ENCODE data around the gene DHRS3.
"Not testable (repeated sequence)": the region's sequence is repeated elsewhere in the genome, so short reads cannot be mapped to it uniquely, and the experiment has no call there.

Gene DHRS3

GRCh38 chr1:12536023-12536639, 81.9 kb downstream of the DHRS3 start:
- no peak for DNase-seq

DNA sequence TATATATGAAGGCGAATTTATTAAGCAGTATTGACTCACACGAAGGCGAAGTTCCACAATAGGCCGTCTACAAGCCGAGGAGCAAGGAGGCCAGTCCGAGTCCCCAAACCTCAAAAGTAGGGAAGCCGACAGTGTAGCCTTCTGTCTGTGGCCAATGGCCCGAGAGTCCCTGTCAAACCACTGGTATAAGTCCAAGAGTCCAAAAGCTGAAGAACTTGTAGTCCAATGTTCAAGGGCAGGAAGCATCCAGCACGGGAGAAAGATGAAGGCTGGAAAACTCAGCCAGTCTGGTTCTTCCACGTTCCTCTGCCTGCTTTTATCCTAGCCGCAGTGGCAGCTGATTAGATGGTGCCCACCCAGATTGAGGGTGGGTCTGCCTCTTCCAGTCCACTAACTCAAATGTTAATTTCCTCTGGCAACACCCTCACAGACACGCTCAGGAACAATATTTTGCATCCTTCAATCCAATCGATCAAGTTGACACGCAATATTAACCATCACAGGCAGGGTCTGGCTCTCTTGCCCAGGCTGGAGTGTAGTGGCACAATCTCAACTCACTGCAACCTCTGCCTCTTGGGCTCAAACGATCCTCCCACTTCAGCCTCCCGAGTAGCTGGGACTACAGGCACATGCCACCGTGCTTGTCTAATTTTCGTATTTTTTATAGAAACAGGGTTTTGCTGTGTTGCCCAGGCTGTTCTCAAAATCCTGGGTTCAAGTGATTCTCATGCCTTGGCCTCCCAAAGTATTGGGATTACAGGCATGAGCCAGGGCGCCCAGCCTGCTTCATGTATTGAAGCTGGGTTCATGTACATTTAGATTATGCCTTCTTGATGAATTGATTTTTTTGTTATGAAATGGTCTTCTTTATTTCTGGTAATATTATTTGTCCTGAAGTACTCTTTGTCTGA, 85.3 kb downstream of the DHRS3 start:
- no peak for DNase-seq

GRCh38 chr1:12531179-12531499, 86.9 kb downstream of the DHRS3 start:
- DNase-seq: no peak

DNA sequence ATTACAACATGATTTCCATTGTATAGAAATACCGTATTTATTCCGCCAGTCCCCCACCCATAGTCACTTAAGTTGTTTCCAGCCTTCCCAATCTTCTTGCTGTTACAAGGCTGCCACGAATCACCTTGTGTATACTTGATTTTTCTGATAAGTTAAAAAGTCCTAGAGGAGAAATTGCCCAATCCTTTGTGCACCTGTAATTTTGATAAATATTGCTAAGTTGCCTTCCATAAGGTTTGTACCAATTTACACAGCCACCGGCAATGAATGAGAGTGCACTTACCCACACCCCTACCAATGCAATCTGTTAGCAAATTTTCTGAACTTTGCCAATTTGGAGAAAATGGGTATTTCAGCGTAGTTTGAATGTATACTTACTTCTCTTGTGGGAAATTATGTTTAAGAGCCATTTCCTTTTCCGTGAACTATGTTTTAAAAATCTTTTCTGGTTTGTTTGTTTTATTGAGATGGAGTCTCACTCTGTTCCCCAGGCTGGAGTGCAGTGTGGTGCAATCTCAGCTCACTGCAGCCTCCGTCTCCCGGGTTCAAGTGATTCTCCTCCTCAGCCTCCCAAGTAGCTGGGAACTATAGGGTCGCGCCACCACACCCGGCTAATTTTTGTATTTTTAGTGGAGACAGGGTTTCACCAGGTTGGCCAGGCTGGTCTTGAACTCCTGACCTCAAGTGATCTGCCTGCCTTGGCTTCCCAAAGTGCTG, 87.4 kb downstream of the DHRS3 start:
- DNase-seq: no peak

DNA sequence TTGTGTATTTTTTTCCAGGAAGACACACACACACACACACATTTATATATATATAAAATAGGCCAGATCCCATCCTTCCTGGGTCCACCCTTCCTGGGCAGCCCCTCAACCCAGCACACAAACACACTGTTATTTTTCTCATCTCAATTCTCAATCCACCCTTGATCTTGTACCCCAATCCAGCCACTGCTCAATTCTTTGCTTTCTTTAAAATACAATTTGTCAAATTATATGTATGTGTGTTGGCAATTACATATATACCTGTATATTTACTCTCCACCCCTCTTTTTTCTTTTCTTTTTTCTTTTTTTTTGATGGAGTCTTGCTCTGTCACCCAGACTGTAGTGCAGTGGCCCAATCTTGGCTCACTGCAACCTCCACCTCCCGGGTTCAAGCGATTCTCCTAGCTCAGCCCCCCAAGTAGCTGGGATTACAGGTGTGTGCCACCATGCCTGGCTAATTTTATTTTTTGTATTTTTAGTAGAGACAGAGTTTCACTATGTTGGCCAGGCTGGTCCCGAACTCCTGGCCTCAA, 88.3 kb downstream of the DHRS3 start:
- DNase-seq: no peak

- no peak for DNase-seq
Observed at GRCh38 chr1:12528021-12528852, 89.8 kb downstream of the DHRS3 start.

DNA sequence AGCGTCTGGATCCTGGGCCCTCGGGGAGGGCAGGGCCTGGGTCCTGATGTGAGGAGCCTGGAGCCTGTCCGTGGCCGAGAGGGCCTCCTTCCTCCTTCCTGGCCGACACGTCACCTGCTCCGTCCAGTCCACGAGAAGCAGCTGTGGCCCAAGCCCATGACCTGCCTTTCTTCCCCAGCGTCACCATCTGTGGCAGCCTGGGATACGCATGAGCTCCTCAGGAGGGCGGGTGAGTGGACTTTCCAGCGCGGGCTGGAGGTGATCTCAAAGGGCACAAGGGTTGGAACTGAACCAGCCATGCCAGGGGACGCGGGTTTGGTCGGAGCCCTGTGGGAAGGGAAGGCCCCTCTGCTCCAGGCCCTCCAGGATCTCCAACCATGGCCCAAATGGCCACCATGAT, 90.4 kb downstream of the DHRS3 start:
- DNase-seq: no peak

DNA sequence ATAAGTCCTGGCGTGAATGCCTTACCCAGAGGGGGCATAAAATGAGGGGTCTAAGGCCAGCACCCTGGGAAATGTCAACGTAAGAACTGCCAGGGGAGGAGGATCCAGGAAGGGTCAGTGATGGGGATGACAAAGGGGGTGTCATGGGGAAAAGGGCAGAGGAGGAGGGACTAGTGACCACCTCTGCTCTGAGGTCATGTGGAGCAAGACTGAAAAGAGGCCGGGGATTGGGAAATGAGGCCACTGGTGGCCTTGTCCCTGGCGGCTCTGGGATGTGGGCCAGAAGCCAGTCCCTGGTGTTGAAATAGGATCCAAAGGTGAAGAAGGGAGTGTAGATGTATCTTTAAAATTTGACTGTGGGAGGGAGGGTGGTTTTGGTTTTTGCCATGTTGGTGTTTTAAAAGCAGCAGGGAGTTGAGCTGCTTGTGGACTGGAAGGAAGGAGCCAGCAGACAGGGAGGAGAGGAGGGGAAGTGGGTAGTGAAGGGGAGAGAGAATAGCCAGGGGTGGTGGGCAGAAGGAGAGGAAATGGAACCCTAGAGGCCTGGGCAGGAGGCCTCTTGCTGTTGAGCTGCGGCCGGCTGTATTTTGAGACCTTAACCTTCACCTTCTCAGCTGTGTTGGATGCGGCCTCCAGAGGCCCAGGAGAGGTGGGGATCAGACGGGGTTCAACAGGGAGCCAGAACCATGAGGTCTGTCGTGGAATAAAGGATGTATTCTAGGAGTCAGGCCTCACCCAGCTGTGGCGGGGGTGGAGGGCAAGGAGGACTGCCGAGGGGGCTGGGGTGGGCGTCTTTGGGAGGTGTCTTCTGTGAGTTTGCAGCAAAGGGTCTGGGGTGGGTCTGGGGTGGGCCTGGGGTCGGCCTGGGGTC, 92.5 kb downstream of the DHRS3 start:
- no peak for DNase-seq

DNA sequence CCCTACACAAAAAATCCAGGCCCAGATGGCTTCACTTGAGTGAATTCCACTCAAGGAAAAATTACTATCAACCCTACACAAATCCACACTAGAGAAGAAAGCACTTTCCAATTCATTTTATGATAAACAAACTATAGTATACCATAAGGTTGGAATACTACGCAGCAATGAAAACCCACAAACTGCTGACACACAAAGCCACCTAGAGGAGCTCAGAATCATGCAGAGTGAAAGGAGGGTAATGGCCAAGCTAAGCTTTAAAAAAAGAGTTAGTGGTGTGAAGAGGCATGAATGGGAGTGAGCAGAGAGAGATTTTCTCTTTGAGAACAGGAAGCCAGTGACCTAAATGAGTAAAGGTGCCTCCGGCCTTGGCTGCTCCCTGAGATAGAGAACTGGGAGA, 93.7 kb downstream of the DHRS3 start:
- no peak for DNase-seq

DNA sequence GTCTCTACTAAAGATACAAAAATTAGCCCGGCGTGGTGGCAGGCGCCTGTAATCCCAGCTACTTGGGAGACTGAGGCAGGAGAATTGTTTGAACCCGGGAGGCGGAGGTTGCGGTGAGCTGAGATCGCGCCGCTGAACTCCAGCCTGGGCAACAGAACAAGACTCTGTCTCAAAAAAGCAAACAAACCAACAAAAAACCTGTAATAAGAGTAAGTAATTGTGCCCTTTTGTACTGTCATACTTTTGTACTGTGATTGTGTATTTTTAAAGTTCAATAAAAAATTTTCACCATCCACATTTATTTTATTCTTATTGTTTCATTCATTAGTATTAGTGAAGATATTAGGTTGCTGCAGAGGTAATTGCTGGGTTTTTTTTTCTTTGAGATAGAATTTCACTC, 95.2 kb downstream of the DHRS3 start:
- not testable (repeated sequence) for DNase-seq

DNA sequence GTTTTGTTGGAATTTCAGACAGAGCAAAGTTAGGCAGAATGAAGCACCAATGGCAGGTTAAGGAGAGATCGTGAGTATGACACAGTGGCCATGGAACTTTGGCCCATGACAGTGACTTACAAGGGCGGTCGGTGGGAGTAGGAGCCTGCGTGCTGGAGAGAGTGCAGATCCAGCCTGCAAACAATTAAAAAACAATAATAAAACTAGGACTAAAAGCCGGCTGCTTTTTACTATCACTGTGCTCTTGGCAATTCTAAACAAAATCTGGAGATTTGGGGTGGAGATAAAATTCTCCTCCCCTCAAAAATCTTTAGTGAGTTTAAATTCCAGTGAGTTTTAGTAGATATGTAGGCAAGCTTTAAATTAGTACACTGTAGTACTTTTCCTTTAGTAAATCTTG, 96.9 kb downstream of the DHRS3 start:
- no peak for DNase-seq

GRCh38 chr1:12519693-12520364, 98.2 kb downstream of the DHRS3 start:
- no peak for DNase-seq

- DNase-seq: peak; percentile 81
Observed at GRCh38 chr1:12518931-12519692, 98.9 kb downstream of the DHRS3 start.
